Measurements from ENCODE around the gene HLA-C. TPM values are rescaled to one million over a fixed set of nuclear protein-coding genes. Genes with fewer than 3 reads are reported as not detected.

HLA-C gene
- total RNA-seq, 1 experiment from 2014 or later, result 333 TPM

DNA sequence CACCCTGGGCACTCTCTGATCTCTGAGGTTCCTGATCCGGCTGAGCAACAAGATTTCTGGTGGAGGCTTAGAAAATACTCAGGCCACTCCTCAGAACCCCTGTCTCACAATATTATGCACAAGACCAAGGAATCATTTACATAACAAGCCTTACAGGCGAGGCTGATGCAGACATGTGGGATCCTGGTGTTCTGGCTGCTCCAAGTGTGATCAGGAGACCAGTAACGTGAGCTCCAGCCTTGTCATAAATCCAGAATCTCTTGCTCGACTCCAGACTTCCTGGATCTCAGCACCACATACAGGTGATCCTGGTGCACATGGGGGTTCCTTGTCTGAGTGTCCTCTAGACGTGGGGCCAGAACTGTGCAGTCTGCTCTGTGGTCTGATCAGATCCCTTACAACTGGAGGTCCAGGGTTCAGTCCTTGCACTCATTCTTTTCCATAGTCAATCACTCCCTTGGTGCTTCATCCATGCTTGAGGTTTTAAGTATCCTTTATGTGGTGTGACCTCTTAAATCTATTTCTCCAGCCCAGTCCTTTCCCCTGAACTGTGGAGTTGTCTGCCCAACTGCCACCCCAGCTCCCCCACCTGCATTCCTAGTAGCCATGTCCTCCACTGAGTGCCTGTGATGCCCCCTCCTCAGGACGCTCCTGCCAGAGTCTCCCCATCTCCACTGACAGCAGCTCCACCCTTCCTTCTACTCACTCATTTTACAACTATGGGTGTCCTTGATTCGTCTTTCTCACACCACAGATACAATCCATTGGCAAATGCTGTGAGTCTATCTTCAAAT lies 5.1 kb downstream of the HLA-C start:
- H3K79me2 ChIP-seq (ENCODE audit: insufficient read depth, low read length), result peaks cover 8% of the 10 kb centered on the region; the same call in 1 of the 2 replicates
- H4K20me1 ChIP-seq (ENCODE audit: insufficient read depth), result no peaks in the 10 kb centered on the region
- BruUV-seq (replicated peaks), result no TSS peak
- H3K4me2 ChIP-seq (ENCODE audit: low read length), result no peak overlapping the region
- no peak for TF ChIP-seq JUND (IDR thresholded peaks at IDR 0.05)
- no peak for TF ChIP-seq ZFX (IDR thresholded peaks at IDR 0.05)
- TF ChIP-seq SIN3A (IDR thresholded peaks at IDR 0.05; ENCODE audit: low read depth), result no peak
- TF ChIP-seq RAD21 (IDR thresholded peaks at IDR 0.05; ENCODE audit: low read depth), result no peak
- no peak for TF ChIP-seq CBX3 (IDR thresholded peaks at IDR 0.05; ENCODE audit: low read depth)
- H3K27me3 ChIP-seq (ENCODE audit: insufficient read depth, low read length), result no peaks in the 10 kb centered on the region
- peaks cover 3 to 7% of the 10 kb centered on the region in 2 experiments; a peak in 2 of 4 replicates for H3K4me1 ChIP-seq (ENCODE audit: control insufficient read depth in 1 of 2, insufficient read depth in 2 of 2, low read length in 2 of 2)
- H3K9me2 ChIP-seq (ENCODE audit: insufficient read depth), result no peaks in the 10 kb centered on the region
- ATAC-seq (no peak), DNase-seq (ENCODE audit: low read depth, low spot score) (no peak)
- ChIA-PET CTCF (no interaction called here), POLR2A (no interaction called here), RAD21 (ENCODE audit: low non-redundant PET in 1 of 2, low total read pairs in 2 of 2, uncharacterized antibody in 2 of 2, unreplicated experiment in 2 of 2) (no interaction called here)
- H3K9ac ChIP-seq (ENCODE audit: low read length), result no peak overlapping the region
- H3K9me3 ChIP-seq (ENCODE audit: control insufficient read depth in 1 of 2, insufficient read depth in 1 of 2, low read depth in 1 of 2, low read length in 2 of 2), result no peaks in the 10 kb centered on the region
- no peak overlapping the region for H3K4me3 ChIP-seq (replicated peaks in 1 of 2; ENCODE audit: low read depth in 1 of 2, low read length in 2 of 2)
- H3K36me3 ChIP-seq (ENCODE audit: control insufficient read depth in 1 of 2, insufficient read depth in 2 of 2, low read length in 2 of 2), result peaks cover 9 to 20% of the 10 kb centered on the region in 2 experiments
- intact Hi-C loops (cut with micrococcal nuclease), result loop anchor here (5.0 kb wide), 1 partner anchor 86 kb away; no protein-coding TSS in a partner anchor
- no peak overlapping the region for H2AFZ ChIP-seq (ENCODE audit: low read depth, low read length, poor library complexity, severe bottlenecking)
- no peak overlapping the region for H3K27ac ChIP-seq (ENCODE audit: low read depth, low read length)

DNA sequence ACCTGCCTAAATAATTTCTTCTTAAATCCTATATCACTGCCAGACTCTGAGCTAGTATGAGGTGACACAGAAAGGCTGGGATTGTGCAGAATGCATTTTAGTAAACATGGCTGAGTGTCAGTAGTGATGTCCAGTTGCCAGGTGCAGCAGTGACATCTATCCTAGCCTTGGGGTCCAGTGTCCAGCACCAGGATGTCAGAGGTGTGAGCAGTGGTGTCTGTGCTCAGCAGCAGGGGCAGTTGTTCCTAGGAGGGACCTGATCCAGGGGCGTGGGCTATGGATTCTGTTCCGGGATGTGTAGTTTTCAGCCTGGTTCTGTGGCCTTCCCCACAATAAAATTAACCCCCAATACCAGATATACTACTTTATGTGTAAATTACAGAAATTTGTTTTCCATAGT lies 6.0 kb downstream of the HLA-C start:
- no peak overlapping the region for H2AFZ ChIP-seq (ENCODE audit: low read depth, low read length, poor library complexity, severe bottlenecking)
- RAD21 ChIA-PET (ENCODE audit: low non-redundant PET in 1 of 2, low total read pairs in 2 of 2, uncharacterized antibody in 2 of 2, unreplicated experiment in 2 of 2), result no interaction called here
- no peak for ATAC-seq
- CTCF ChIA-PET, result no interaction called here
- no peak overlapping the region for H3K27ac ChIP-seq (ENCODE audit: low read depth, low read length)
- H3K4me2 ChIP-seq (ENCODE audit: low read length), result no peak overlapping the region
- H3K36me3 ChIP-seq (ENCODE audit: control insufficient read depth in 1 of 2, insufficient read depth in 2 of 2, low read length in 2 of 2), result peaks cover 9 to 20% of the 10 kb centered on the region in 2 experiments
- H4K20me1 ChIP-seq (ENCODE audit: insufficient read depth), result no peaks in the 10 kb centered on the region
- no peaks in the 10 kb centered on the region for H3K27me3 ChIP-seq (ENCODE audit: insufficient read depth, low read length)
- H3K9ac ChIP-seq (ENCODE audit: low read length), result no peak overlapping the region
- H3K79me2 ChIP-seq (ENCODE audit: insufficient read depth, low read length), result peaks cover 6% of the 10 kb centered on the region; the same call in 1 of the 2 replicates
- no peaks in the 10 kb centered on the region for H3K9me2 ChIP-seq (ENCODE audit: insufficient read depth)
- no TSS peak for BruUV-seq (replicated peaks)
- DNase-seq (ENCODE audit: low read depth, low spot score), result no peak
- no peaks in the 10 kb centered on the region for H3K9me3 ChIP-seq (ENCODE audit: control insufficient read depth in 1 of 2, insufficient read depth in 1 of 2, low read depth in 1 of 2, low read length in 2 of 2)
- no peak overlapping the region for H3K4me3 ChIP-seq (replicated peaks in 1 of 2; ENCODE audit: low read depth in 1 of 2, low read length in 2 of 2)
- intact Hi-C loops (cut with micrococcal nuclease), result loop anchor here (5.0 kb wide), 1 partner anchor 86 kb away; no protein-coding TSS in a partner anchor
- POLR2A ChIA-PET, result no interaction called here
- peaks cover 3 to 6% of the 10 kb centered on the region in 2 experiments; a peak in 2 of 4 replicates for H3K4me1 ChIP-seq (ENCODE audit: control insufficient read depth in 1 of 2, insufficient read depth in 2 of 2, low read length in 2 of 2)
- no peak for TF ChIP-seq SRF (IDR thresholded peaks at IDR 0.05; ENCODE audit: low read depth)
- TF ChIP-seq POLR2A (IDR thresholded peaks at IDR 0.05; ENCODE audit: borderline replicate concordance, extremely low read depth, insufficient read depth, insufficient read length), result no peak
- no peak for TF ChIP-seq SIN3A (IDR thresholded peaks at IDR 0.05; ENCODE audit: low read depth)
- TF ChIP-seq EZH2phosphoT487 (IDR thresholded peaks at IDR 0.05; ENCODE audit: borderline replicate concordance), result no peak
- TF ChIP-seq ZFX (IDR thresholded peaks at IDR 0.05), result no peak
- TF ChIP-seq POLR2AphosphoS5 (IDR thresholded peaks at IDR 0.05; ENCODE audit: low read depth, low read length), result no peak
- TF ChIP-seq TCF7L2 (IDR thresholded peaks at IDR 0.05; ENCODE audit: borderline replicate concordance, extremely low read depth, insufficient read depth, insufficient read length), result no peak
- TF ChIP-seq, protein P1, sequence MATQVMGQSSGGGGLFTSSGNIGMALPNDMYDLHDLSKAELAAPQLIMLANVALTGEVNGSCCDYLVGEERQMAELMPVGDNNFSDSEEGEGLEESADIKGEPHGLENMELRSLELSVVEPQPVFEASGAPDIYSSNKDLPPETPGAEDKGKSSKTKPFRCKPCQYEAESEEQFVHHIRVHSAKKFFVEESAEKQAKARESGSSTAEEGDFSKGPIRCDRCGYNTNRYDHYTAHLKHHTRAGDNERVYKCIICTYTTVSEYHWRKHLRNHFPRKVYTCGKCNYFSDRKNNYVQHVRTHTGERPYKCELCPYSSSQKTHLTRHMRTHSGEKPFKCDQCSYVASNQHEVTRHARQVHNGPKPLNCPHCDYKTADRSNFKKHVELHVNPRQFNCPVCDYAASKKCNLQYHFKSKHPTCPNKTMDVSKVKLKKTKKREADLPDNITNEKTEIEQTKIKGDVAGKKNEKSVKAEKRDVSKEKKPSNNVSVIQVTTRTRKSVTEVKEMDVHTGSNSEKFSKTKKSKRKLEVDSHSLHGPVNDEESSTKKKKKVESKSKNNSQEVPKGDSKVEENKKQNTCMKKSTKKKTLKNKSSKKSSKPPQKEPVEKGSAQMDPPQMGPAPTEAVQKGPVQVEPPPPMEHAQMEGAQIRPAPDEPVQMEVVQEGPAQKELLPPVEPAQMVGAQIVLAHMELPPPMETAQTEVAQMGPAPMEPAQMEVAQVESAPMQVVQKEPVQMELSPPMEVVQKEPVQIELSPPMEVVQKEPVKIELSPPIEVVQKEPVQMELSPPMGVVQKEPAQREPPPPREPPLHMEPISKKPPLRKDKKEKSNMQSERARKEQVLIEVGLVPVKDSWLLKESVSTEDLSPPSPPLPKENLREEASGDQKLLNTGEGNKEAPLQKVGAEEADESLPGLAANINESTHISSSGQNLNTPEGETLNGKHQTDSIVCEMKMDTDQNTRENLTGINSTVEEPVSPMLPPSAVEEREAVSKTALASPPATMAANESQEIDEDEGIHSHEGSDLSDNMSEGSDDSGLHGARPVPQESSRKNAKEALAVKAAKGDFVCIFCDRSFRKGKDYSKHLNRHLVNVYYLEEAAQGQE (IDR thresholded peaks at IDR 0.05; ENCODE audit: low read depth), result no peak
- no peak for TF ChIP-seq RAD21 (IDR thresholded peaks at IDR 0.05; ENCODE audit: low read depth)
- no peak for TF ChIP-seq ZNF274 (IDR thresholded peaks at IDR 0.05; ENCODE audit: low read depth, low read length)
- no peak for TF ChIP-seq JUND (IDR thresholded peaks at IDR 0.05)
- no peak for TF ChIP-seq EGR1 (IDR thresholded peaks at IDR 0.05; ENCODE audit: low read depth)
- TF ChIP-seq SP1 (IDR thresholded peaks at IDR 0.05; ENCODE audit: low read depth), result no peak
- TF ChIP-seq ELF1 (IDR thresholded peaks at IDR 0.05; ENCODE audit: borderline replicate concordance, low read depth), result no peak
